Suprapubic skin (tissue), 4 donors: ENCODE data around the gene PEX19.

Experiments used
- CTCF ChIP-seq, 2 donors: fragments of 200-600 bp in 1 of 2; fragments of 450-650 bp in 1 of 2; sonication (generic) in 1 of 2; IDR thresholded peaks; one replicate each; pipeline ENCODE4 v1.5.1; 2016 to 2019; ENCODE audit warnings: antibody characterized with exemption in 2 of 2, mild to moderate bottlenecking in 1 of 2, moderate library complexity in 1 of 2
- EP300 ChIP-seq: sonication (generic); formaldehyde crosslinking; IDR thresholded peaks from one replicate; pipeline ENCODE4 v1.6.1; 2017; ENCODE audit warnings: antibody characterized with exemption
- POLR2A ChIP-seq, 2 donors: fragments of 450-650 bp; IDR thresholded peaks; one replicate each; pipeline ENCODE4 v1.6.1; 2017; ENCODE audit warnings: antibody characterized with exemption in 2 of 2, mild to moderate bottlenecking in 2 of 2, moderate library complexity in 2 of 2
- POLR2AphosphoS5 ChIP-seq, 3 donors: sonication (generic); formaldehyde crosslinking; IDR thresholded peaks; one replicate each; pipeline ENCODE4 v1.6.1; 2017; ENCODE audit warnings: antibody characterized with exemption in 3 of 3

- TF ChIP-seq CTCF (IDR thresholded peaks at IDR 0.05) (no peak), POLR2AphosphoS5 (IDR thresholded peaks at IDR 0.05) (no peak), EP300 (no peak), POLR2A (IDR thresholded peaks at IDR 0.05) (no peak)
Observed at GRCh38 chr1:160309571-160309970, 24.6 kb upstream of the PEX19 start.
